Kidney (tissue), 14 donors: ENCODE measurements around the gene IQSEC1. TPM values are rescaled to one million over a fixed set of nuclear protein-coding genes. Genes with fewer than 3 reads are reported as not detected.

Source experiments
- DNase-seq, 5 donors: peaks; one replicate each; pipeline ENCODE4 v3.0.0-alpha.2; 2013 to 2020
- FAIRE-seq: peaks from 2 replicates; lab custom pipeline; 2012; peaks lifted over from hg19 to GRCh38; lab: Jason Lieb, UNC
- H3K27ac ChIP-seq, 2 donors: one replicate each; pipeline ENCODE4 v1.7.0; 2013; ENCODE audit warnings: low read depth in 2 of 2, low read length in 2 of 2, inconsistent platforms in 1 of 2
- H3K27me3 ChIP-seq: one replicate; pipeline ENCODE4 v1.7.1; 2013; ENCODE audit warnings: low read length, inconsistent platforms; ENCODE audit not compliant: control insufficient read depth, insufficient read depth
- H3K36me3 ChIP-seq, 3 donors: one replicate each; pipeline versions ENCODE4 v1.7.0 to v1.7.1; 2013; ENCODE audit warnings: low read length in 3 of 3, control low read depth in 1 of 3, inconsistent platforms in 1 of 3; ENCODE audit not compliant: insufficient read depth in 3 of 3, control insufficient read depth in 2 of 3
- H3K4me1 ChIP-seq, 3 donors: one replicate each; pipeline versions ENCODE4 v1.7.0 to v1.7.1; 2013; ENCODE audit warnings: low read length in 3 of 3, inconsistent platforms in 1 of 3, low read depth in 1 of 3; ENCODE audit not compliant: control insufficient read depth in 2 of 3, insufficient read depth in 2 of 3
- H3K4me3 ChIP-seq, 3 donors: one replicate each; pipeline versions ENCODE4 v1.7.0 to v1.8.1; 2013; ENCODE audit warnings: low read length in 3 of 3, control low read depth in 1 of 3, inconsistent platforms in 1 of 3
- H3K9ac ChIP-seq, 3 donors: one replicate each; pipeline versions ENCODE4 v1.7.0 to v1.7.1; 2013; ENCODE audit warnings: low read length in 3 of 3, control low read depth in 1 of 3, inconsistent platforms in 1 of 3
- H3K9me3 ChIP-seq, 3 donors: one replicate each; pipeline versions ENCODE4 v1.7.0 to v1.7.1; 2013; ENCODE audit warnings: low read length in 3 of 3, control low read depth in 1 of 3, inconsistent platforms in 1 of 3; ENCODE audit not compliant: control insufficient read depth in 2 of 3, insufficient read depth in 1 of 3
- CTCF ChIP-seq: IDR thresholded peaks from 3 replicates; pipeline ENCODE4 v1.5.1; 2012; ENCODE audit warnings: mild to moderate bottlenecking, moderate library complexity, borderline replicate concordance; ENCODE audit not compliant: insufficient read depth; ENCODE audit errors: extremely low read depth
- intact Hi-C: fragments of 100-400 bp; cut with DNase I; formaldehyde crosslinking; loops from one replicate; pipeline ENCODE4 v1.11.1; 2022
- polyA plus RNA-seq: library from polyadenylated mRNA; stranded (reverse); fragments of 350-450 nt; fragmentation: Illumina TruSeq; extraction: RNeasy Lipid Tissue Mini Kit (QIAGEN cat#74804); gene quantifications from one replicate; pipeline ENCODE4 v1.2.3, GENCODE V29; 2014; ENCODE audit warnings: low read depth, low replicate concordance; ENCODE audit not compliant: insufficient read depth
- total RNA-seq: library from RNA; stranded (reverse); fragmentation: NEBNext Ultra II Directional; extraction: Animal tissue kit (Norgen Biotek cat#: 25700); gene quantifications from one replicate; pipeline ENCODE4 v1.2.1, GENCODE V29; 2021
- donor health status: control.
- donor health status: control.
- donor health status: control.
- donor health status: control.
- donor health status: control.
- donor health status: DM: yes; HTN: yes; CAD: no.
- donor health status: Normal renal cell carcinoma (clear cell type).

The IQSEC1 gene
- total and polyA plus RNA-seq, 2 donors from 2014 or later: 15.1 to 45.7 TPM

- Histone ChIP-seq H3K9me3 (no peaks in the 10 kb centered on the region), H3K4me1 (no peaks in the 10 kb centered on the region), H3K4me3 (no peak overlapping the region), H3K27ac (no peak overlapping the region), H3K9ac (no peak overlapping the region), H3K27me3 (no peaks in the 10 kb centered on the region), H3K36me3 (peaks cover 0 to 32% (median 14%) of the 10 kb centered on the region in 3 donors)
- FAIRE-seq (no peak), DNase-seq (peak in 1 of 5 donors; percentile 62)
- no peak for TF ChIP-seq CTCF
- intact Hi-C loops: no loop called here
Observed at GRCh38 chr3:12903000-12903800, 170.0 kb downstream of the IQSEC1 start.

GRCh38 chr3:12902181-12902999 is 170.8 kb downstream of the IQSEC1 start:
- H3K9ac ChIP-seq: no peak overlapping the region
- DNase-seq: peak in 1 of 5 donors; percentile 63
- no peak overlapping the region for H3K4me3 ChIP-seq
- no peak overlapping the region for H3K27ac ChIP-seq
- intact Hi-C loops: no loop called here
- FAIRE-seq: no peak
- H3K36me3 ChIP-seq: peaks cover 0 to 30% (median 11%) of the 10 kb centered on the region in 3 donors
- no peak for TF ChIP-seq CTCF
- H3K9me3 ChIP-seq: no peaks in the 10 kb centered on the region
- H3K4me1 ChIP-seq: no peaks in the 10 kb centered on the region
- no peaks in the 10 kb centered on the region for H3K27me3 ChIP-seq

- H3K36me3 ChIP-seq: peaks cover 0 to 33% (median 11%) of the 10 kb centered on the region in 3 donors
- TF ChIP-seq CTCF: no peak
- intact Hi-C loops: no loop called here
- no peak overlapping the region for H3K4me3 ChIP-seq
- H3K27ac ChIP-seq: no peak overlapping the region
- FAIRE-seq (no peak), DNase-seq (peak in 2 of 5 donors; percentile 23 to 36)
- no peak overlapping the region for H3K9ac ChIP-seq
- no peaks in the 10 kb centered on the region for H3K9me3 ChIP-seq
- H3K4me1 ChIP-seq: no peaks in the 10 kb centered on the region
- H3K27me3 ChIP-seq: no peaks in the 10 kb centered on the region
Observed at GRCh38 chr3:12901623-12902045, 171.6 kb downstream of the IQSEC1 start.
